ENCODE measurements around the gene RPH3AL. TPM values are rescaled to one million over a fixed set of nuclear protein-coding genes. Genes with fewer than 3 reads are reported as not detected.

The RPH3AL gene
- total RNA-seq, 1 donor from 2014 or later, result 22.3 TPM

DNA sequence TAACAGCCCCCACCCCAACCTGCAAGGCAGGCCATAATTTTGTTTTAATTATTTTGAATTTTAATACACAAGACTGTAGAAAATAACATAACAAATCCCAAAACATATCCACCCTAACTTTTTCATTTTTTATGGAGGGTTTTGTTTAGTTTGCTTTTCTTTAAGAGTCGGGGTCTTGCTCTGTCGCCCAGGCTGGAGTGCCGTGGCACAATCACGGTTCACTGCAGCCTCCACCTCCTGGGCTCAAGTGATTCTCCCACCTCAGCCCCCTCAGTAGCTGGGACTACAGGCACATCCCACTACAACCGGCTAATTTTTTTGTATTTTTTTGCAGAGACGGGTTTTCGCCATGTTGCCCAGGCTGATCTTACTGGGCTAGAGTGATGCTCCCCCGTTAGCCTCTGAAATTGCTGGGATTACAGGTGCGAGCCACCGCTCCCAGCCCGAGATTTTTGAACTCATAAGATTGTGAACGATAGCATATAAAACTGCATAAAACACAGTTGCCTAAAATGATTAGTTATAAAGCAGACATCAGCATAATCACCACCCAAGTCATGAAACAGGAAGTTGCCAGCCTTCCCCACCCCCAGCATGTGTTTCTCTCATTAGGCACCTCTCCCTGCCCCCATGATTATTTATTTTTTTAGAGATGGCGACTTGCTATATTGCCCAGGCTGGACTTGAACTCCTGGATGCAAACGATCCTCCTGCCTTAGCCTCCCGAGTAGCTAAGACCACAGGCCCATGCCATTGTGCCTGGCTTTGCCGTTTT lies 157.6 kb downstream of the RPH3AL start:
- TF ChIP-seq, protein P1, sequence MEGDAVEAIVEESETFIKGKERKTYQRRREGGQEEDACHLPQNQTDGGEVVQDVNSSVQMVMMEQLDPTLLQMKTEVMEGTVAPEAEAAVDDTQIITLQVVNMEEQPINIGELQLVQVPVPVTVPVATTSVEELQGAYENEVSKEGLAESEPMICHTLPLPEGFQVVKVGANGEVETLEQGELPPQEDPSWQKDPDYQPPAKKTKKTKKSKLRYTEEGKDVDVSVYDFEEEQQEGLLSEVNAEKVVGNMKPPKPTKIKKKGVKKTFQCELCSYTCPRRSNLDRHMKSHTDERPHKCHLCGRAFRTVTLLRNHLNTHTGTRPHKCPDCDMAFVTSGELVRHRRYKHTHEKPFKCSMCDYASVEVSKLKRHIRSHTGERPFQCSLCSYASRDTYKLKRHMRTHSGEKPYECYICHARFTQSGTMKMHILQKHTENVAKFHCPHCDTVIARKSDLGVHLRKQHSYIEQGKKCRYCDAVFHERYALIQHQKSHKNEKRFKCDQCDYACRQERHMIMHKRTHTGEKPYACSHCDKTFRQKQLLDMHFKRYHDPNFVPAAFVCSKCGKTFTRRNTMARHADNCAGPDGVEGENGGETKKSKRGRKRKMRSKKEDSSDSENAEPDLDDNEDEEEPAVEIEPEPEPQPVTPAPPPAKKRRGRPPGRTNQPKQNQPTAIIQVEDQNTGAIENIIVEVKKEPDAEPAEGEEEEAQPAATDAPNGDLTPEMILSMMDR (IDR thresholded peaks at IDR 0.05; ENCODE audit: partially characterized antibody, unreplicated experiment), result no peak
- H3K9me3 Mint-ChIP-seq (ENCODE audit: unreplicated experiment), result peaks cover 6% of the 10 kb centered on the region
- peaks cover 4% of the 10 kb centered on the region for H3K4me1 Mint-ChIP-seq (ENCODE audit: low read depth, unreplicated experiment)
- H3K36me3 Mint-ChIP-seq (ENCODE audit: unreplicated experiment), result no peaks in the 10 kb centered on the region
- peaks cover 4% of the 10 kb centered on the region for H3K27me3 Mint-ChIP-seq (ENCODE audit: unreplicated experiment)
- no peak overlapping the region for H3K4me3 Mint-ChIP-seq (ENCODE audit: unreplicated experiment)
- no peak for DNase-seq
- H3K27ac Mint-ChIP-seq (ENCODE audit: unreplicated experiment), result no peak overlapping the region

DNA sequence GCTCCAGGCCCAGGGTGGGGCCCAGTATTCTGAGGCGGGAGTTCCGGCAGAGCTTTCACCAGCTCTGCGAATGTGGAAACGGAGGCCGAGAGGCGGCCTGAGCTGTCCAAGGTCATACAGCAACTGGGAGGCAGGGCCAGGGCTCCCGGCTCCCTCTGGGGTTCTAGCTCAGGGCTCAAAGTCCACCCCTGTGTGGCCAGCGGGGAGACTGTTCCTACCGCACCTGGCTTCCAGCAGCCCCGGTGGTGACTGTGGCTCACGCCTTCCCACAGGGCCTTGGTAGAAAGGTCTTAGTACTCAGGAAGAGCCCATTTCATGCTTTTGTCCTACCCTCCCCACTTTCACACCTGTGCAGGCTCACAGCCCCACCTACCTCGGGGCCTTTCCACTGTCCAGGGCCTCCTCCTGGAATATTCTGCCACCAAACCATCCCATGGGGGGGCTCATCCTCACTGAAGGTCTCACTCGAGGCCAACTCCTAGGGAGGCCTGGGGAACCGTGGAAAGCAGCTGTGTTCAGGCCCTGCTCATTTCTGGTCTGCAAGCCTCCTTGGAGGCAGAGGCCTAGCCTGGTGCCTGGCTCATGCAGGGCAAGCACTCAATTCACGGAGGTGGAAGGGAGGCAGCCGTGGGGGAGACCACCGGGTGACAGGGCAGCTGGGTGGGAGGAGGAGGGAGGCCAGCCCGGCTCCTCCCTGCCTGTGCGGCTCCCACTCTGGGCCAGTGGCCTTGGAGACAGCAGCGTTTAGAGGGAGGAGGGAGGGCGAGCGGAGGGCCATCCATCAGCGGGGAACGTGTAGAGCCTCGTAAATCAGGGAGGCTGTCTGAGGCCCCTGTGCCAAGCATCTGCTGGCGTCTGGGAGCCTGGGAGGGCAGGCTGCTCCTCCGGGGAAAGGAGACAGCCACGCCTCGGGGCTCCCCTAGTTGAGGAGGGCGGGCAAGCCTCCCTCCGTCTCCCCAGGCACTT lies 158.5 kb downstream of the RPH3AL start:
- no peaks in the 10 kb centered on the region for H3K4me1 Mint-ChIP-seq (ENCODE audit: low read depth, unreplicated experiment)

DNA sequence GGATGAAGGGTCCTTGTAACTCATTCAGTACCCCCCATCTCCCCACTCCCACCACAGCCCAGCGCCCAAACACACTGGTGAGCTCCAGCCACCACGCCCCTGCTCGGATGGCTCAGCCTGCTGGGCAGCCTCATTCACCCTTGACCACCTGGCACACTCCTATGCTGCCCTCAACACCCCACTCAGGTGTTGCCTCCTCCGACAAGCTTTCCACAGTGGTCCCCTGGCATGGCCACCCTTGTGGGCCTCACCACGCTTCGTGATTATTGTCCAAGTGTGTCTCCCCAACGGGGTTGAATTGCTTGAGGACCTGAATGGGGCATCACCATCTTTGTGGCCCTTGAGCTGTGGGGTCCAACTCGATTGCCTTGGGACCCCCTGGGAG lies 159.2 kb downstream of the RPH3AL start:
- H3K4me1 Mint-ChIP-seq (ENCODE audit: low read depth, unreplicated experiment), result no peaks in the 10 kb centered on the region
- no peak overlapping the region for H3K4me3 Mint-ChIP-seq (ENCODE audit: unreplicated experiment)
- TF ChIP-seq, protein P1 (IDR thresholded peaks at IDR 0.05; ENCODE audit: partially characterized antibody, unreplicated experiment), result no peak
- no peak for DNase-seq
- H3K27ac Mint-ChIP-seq (ENCODE audit: unreplicated experiment), result no peak overlapping the region
- H3K9me3 Mint-ChIP-seq (ENCODE audit: unreplicated experiment), result no peaks in the 10 kb centered on the region
- H3K36me3 Mint-ChIP-seq (ENCODE audit: unreplicated experiment), result no peaks in the 10 kb centered on the region
- peaks cover 2% of the 10 kb centered on the region for H3K27me3 Mint-ChIP-seq (ENCODE audit: unreplicated experiment)

More for the DNA sequence above, 158.5 kb downstream of the RPH3AL start:
- no peak overlapping the region for H3K27ac Mint-ChIP-seq (ENCODE audit: unreplicated experiment)
- H3K9me3 Mint-ChIP-seq (ENCODE audit: unreplicated experiment), result peaks cover 3% of the 10 kb centered on the region
- TF ChIP-seq, protein P1 (IDR thresholded peaks at IDR 0.05; ENCODE audit: partially characterized antibody, unreplicated experiment), result no peak
- no peaks in the 10 kb centered on the region for H3K36me3 Mint-ChIP-seq (ENCODE audit: unreplicated experiment)
- peaks cover 2% of the 10 kb centered on the region for H3K27me3 Mint-ChIP-seq (ENCODE audit: unreplicated experiment)
- DNase-seq, result peak; percentile 39
- no peak overlapping the region for H3K4me3 Mint-ChIP-seq (ENCODE audit: unreplicated experiment)

DNA sequence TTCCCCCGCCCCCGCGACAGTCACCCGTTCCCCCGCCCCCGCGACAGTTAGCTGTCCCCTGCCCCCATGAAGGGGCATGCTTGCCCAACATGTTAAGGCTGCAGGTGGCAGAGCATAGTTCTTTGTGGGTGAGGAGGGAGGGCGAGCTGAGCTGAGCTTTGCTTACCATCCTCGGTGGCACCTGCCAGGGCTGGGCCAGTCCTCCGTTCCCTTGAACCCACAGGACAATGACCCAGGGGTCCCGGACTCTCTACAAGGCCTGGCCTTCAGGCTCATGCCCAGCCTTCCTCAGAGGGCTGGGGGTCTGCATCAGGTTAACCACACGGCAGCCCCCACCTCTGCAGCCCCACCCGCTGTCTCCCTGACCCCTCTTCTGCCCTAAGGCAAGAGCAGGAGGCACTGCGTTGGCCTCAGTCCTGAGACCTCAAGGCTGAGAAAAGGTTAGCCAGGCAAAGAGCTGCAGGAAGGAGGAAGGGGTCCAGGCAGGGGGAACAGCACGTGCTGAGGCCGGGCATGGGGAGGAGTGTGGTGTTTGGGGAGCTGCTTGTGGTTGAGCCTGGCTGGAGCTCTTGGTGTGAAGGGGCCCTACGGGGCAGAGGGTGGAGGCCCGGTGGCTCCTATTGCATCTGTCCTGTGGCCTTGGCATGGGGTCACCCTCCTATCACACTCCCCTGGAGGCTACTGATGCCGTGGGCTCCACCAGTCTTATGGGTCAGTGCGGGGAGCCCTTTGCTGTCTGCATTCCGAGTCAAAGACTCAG lies 159.8 kb downstream of the RPH3AL start:
- Mint-ChIP-seq H3K4me1 (ENCODE audit: low read depth, unreplicated experiment) (no peaks in the 10 kb centered on the region), H3K27ac (ENCODE audit: unreplicated experiment) (no peak overlapping the region), H3K27me3 (ENCODE audit: unreplicated experiment) (peaks cover 2% of the 10 kb centered on the region), H3K36me3 (ENCODE audit: unreplicated experiment) (no peaks in the 10 kb centered on the region), H3K4me3 (ENCODE audit: unreplicated experiment) (no peak overlapping the region), H3K9me3 (ENCODE audit: unreplicated experiment) (no peaks in the 10 kb centered on the region)
- DNase-seq, result no peak
- TF ChIP-seq, protein P1 (IDR thresholded peaks at IDR 0.05; ENCODE audit: partially characterized antibody, unreplicated experiment), result no peak
